Common myeloid progenitor, CD34-positive (primary cell): ENCODE data around the gene HDAC4.

Experiments
- CTCF ChIA-PET: fragments of 350-600 bp; sonication (Branson Sonifier 250); formaldehyde crosslinking; loops from one replicate; lab custom pipeline; 2021; ENCODE audit warnings: antibody characterized with exemption; lab: Charles Lee
- POLR2A ChIA-PET: fragments of 350-600 bp; sonication (Branson Sonifier 250); formaldehyde crosslinking; loops from one replicate; lab custom pipeline; 2021; ENCODE audit warnings: antibody characterized with exemption; lab: Charles Lee
- DNase-seq, 3 donors: peaks; one replicate each; pipeline versions ENCODE4 v3.0.0 to v3.0.0-alpha.2; 2013
- H3K27ac ChIP-seq, 2 experiments: 1 replicate in 1 of 2; 2 replicates in 1 of 2; pipeline ENCODE4 v1.7.0; 2013; ENCODE audit warnings: inconsistent platforms in 2 of 2, low read length in 2 of 2, mild to moderate bottlenecking in 2 of 2, low read depth in 1 of 2, moderate library complexity in 1 of 2; ENCODE audit not compliant: severe bottlenecking in 2 of 2, insufficient read depth in 1 of 2, poor library complexity in 1 of 2
- H3K27me3 ChIP-seq, 5 experiments: replicated peaks in 2 of 5; 1 replicate in 3 of 5; 2 replicates in 2 of 5; pipeline versions ENCODE4 v1.6.1 to v1.7.0; 2013; ENCODE audit warnings: low read length in 4 of 5, mild to moderate bottlenecking in 2 of 5, moderate library complexity in 2 of 5, inconsistent platforms in 1 of 5; ENCODE audit not compliant: insufficient read depth in 5 of 5, control insufficient read depth in 4 of 5
- H3K36me3 ChIP-seq, 4 experiments: 1 replicate in 2 of 4; 2 replicates in 2 of 4; pipeline versions ENCODE4 v1.6.1 to v1.7.0; 2013; ENCODE audit warnings: low read length in 3 of 4, control low read depth in 1 of 4, mild to moderate bottlenecking in 1 of 4; ENCODE audit not compliant: control insufficient read depth in 4 of 4, insufficient read depth in 4 of 4
- H3K4me1 ChIP-seq, 4 experiments: 1 replicate in 3 of 4; 2 replicates in 1 of 4; pipeline versions ENCODE4 v1.6.1 to v1.7.1; 2013; ENCODE audit warnings: low read length in 3 of 4, mild to moderate bottlenecking in 3 of 4, control low read depth in 1 of 4, inconsistent platforms in 1 of 4, moderate library complexity in 1 of 4; ENCODE audit not compliant: control insufficient read depth in 4 of 4, insufficient read depth in 4 of 4; ENCODE audit errors: control extremely low read depth in 1 of 4
- H3K4me3 ChIP-seq, 7 experiments: 1 replicate in 4 of 7; 2 replicates in 3 of 7; pipeline versions ENCODE4 v1.5.1 to v1.7.0; 2013; ENCODE audit warnings: mild to moderate bottlenecking in 7 of 7, low read length in 6 of 7, moderate library complexity in 6 of 7, inconsistent platforms in 2 of 7, low read depth in 2 of 7, control low read depth in 1 of 7; ENCODE audit not compliant: insufficient read depth in 4 of 7, control insufficient read depth in 1 of 7; ENCODE audit errors: extremely low read depth in 1 of 7
- H3K9me3 ChIP-seq, 5 experiments: 1 replicate in 4 of 5; 2 replicates in 1 of 5; pipeline versions ENCODE4 v1.6.1 to v1.7.1; 2013; ENCODE audit warnings: low read length in 4 of 5, mild to moderate bottlenecking in 2 of 5, inconsistent platforms in 1 of 5, low read depth in 1 of 5, moderate library complexity in 1 of 5; ENCODE audit not compliant: control insufficient read depth in 4 of 5, insufficient read depth in 2 of 5; ENCODE audit errors: control extremely low read depth in 1 of 5
- WGBS: methylation state at CpG from one replicate; pipeline ENCODE4 v1.1.5; 2013; ENCODE audit not compliant: insufficient coverage; 5-methylcytosine and 5-hydroxymethylcytosine counted together

The HDAC4 gene

GRCh38 chr2:239236808-239237205, 164.0 kb downstream of the HDAC4 start:
- no peak overlapping the region for H3K4me3 ChIP-seq
- no peaks in the 10 kb centered on the region for H3K27me3 ChIP-seq
- CTCF ChIA-PET, result interaction anchor here (1.0 to 1.3 kb wide), 3 partner anchors 11 to 80 kb away, joined by 3 read pairs; no protein-coding TSS in a partner anchor
- peaks cover 0 to 2% (median 0%) of the 10 kb centered on the region in 4 experiments for H3K36me3 ChIP-seq
- WGBS, result 91% methylated on average over 9 of the region's 9 CpGs
- POLR2A ChIA-PET, result no interaction called here
- DNase-seq, result peak in 1 of 3 donors; percentile 28
- no peaks in the 10 kb centered on the region for H3K9me3 ChIP-seq
- H3K4me1 ChIP-seq, result peaks cover 9 to 46% (median 21%) of the 10 kb centered on the region in 4 experiments
- no peak overlapping the region for H3K27ac ChIP-seq

GRCh38 chr2:239236043-239236807, 164.6 kb downstream of the HDAC4 start:
- 96% methylated on average over 18 of the region's 20 CpGs for WGBS
- Histone ChIP-seq H3K27ac (no peak overlapping the region), H3K27me3 (no peaks in the 10 kb centered on the region), H3K36me3 (peaks cover 0 to 2% (median 0%) of the 10 kb centered on the region in 4 experiments), H3K4me1 (peaks cover 3 to 43% (median 20%) of the 10 kb centered on the region in 4 experiments), H3K4me3 (no peak overlapping the region), H3K9me3 (no peaks in the 10 kb centered on the region)
- CTCF ChIA-PET, result interaction anchor here (1.0 to 1.3 kb wide), 3 partner anchors 11 to 81 kb away, joined by 3 read pairs; no protein-coding TSS in a partner anchor
- no peak for DNase-seq
- POLR2A ChIA-PET, result no interaction called here

GRCh38 chr2:239235311-239235710, 165.5 kb downstream of the HDAC4 start:
- H3K27me3 ChIP-seq, result no peaks in the 10 kb centered on the region
- peaks cover 0 to 2% (median 0%) of the 10 kb centered on the region in 4 experiments for H3K36me3 ChIP-seq
- ChIA-PET POLR2A (no interaction called here), CTCF (no interaction called here)
- WGBS, result 95% methylated on average over 8 of the region's 11 CpGs
- H3K9me3 ChIP-seq, result no peaks in the 10 kb centered on the region
- no peak overlapping the region for H3K27ac ChIP-seq
- H3K4me3 ChIP-seq, result no peak overlapping the region
- DNase-seq, result no peak
- H3K4me1 ChIP-seq, result peaks cover 2 to 43% (median 21%) of the 10 kb centered on the region in 4 experiments

GRCh38 chr2:239234191-239235175, 166.3 kb downstream of the HDAC4 start:
- H3K36me3 ChIP-seq, result peaks cover 0 to 2% (median 0%) of the 10 kb centered on the region in 4 experiments
- H3K27me3 ChIP-seq, result no peaks in the 10 kb centered on the region
- DNase-seq, result no peak
- no peak overlapping the region for H3K4me3 ChIP-seq
- H3K4me1 ChIP-seq, result peaks cover 0 to 36% (median 22%) of the 10 kb centered on the region in 4 experiments
- no peaks in the 10 kb centered on the region for H3K9me3 ChIP-seq
- ChIA-PET CTCF (no interaction called here), POLR2A (no interaction called here)
- no peak overlapping the region for H3K27ac ChIP-seq
- 96% methylated on average over 16 of the region's 22 CpGs for WGBS

- H3K4me3 ChIP-seq, result no peak overlapping the region
- no peaks in the 10 kb centered on the region for H3K27me3 ChIP-seq
- H3K9me3 ChIP-seq, result no peaks in the 10 kb centered on the region
- DNase-seq, result no peak
- POLR2A ChIA-PET, result no interaction called here
- H3K27ac ChIP-seq, result no peak overlapping the region
- CTCF ChIA-PET, result interaction anchor here (0.6 kb wide), 1 partner anchor 34 kb away, joined by 3 read pairs; no protein-coding TSS in a partner anchor
- peaks cover 0 to under 1% (median 0%) of the 10 kb centered on the region in 4 experiments for H3K36me3 ChIP-seq
- peaks cover 0 to 35% (median 22%) of the 10 kb centered on the region in 4 experiments for H3K4me1 ChIP-seq
- WGBS, result 83% methylated on average over 3 of the region's 6 CpGs
Measured at GRCh38 chr2:239233576-239233975, 167.2 kb downstream of the HDAC4 start.

- Histone ChIP-seq H3K27ac (no peak overlapping the region), H3K4me3 (no peak overlapping the region), H3K9me3 (no peaks in the 10 kb centered on the region), H3K27me3 (no peaks in the 10 kb centered on the region), H3K4me1 (peaks cover 0 to 34% (median 23%) of the 10 kb centered on the region in 4 experiments), H3K36me3 (no peaks in the 10 kb centered on the region)
- POLR2A ChIA-PET, result no interaction called here
- WGBS, result 95% methylated on average over 6 of the region's 6 CpGs
- DNase-seq, result no peak
- CTCF ChIA-PET, result no interaction called here
Measured at GRCh38 chr2:239232195-239232578, 168.6 kb downstream of the HDAC4 start.
